Spleen (tissue), 7 donors: Measurements from ENCODE around the gene RFX1.

Source experiments
- CTCF ChIP-seq, 11 experiments: fragments of 200-600 bp in 7 of 11; fragments of 450-650 bp in 4 of 11; sonication (generic) in 4 of 11; IDR thresholded peaks in 8 of 11; conservative IDR thresholded peaks in 3 of 11; 1 replicate in 7 of 11; 2 replicates in 4 of 11; pipeline versions ENCODE4 v1.4.0 to v1.8.0; 2016 to 2021; ENCODE audit warnings: antibody characterized with exemption in 11 of 11, inconsistent platforms in 4 of 11, mild to moderate bottlenecking in 1 of 11
- POLR2A ChIP-seq, 3 donors: fragments of 450-650 bp; IDR thresholded peaks; one replicate each; pipeline ENCODE4 v1.5.1; 2017; ENCODE audit warnings: antibody characterized with exemption in 3 of 3, mild to moderate bottlenecking in 1 of 3
- POLR2AphosphoS5 ChIP-seq, 3 donors: sonication (generic); formaldehyde crosslinking; IDR thresholded peaks; one replicate each; pipeline ENCODE4 v1.5.1; 2017; ENCODE audit warnings: antibody characterized with exemption in 3 of 3
- donor health status: DM: no; HTN: no; CAD: no; lungs with moderate emphysema.
- donor health status: DM: no; HTN: no; CAD: no.
- donor health status: DM: no; HTN: no; CAD: no.

- TF ChIP-seq CTCF (IDR thresholded peaks at IDR 0.05 in 8 of 11, conservative IDR thresholded peaks at IDR 0.05 in 3 of 11) (no peak), POLR2A (IDR thresholded peaks at IDR 0.05) (no peak), POLR2AphosphoS5 (IDR thresholded peaks at IDR 0.05) (no peak)
Measured at GRCh38 chr19:13942023-13942684, 64.0 kb downstream of the RFX1 start.
